Fibroblast of skin of left quadriceps (primary cell): ENCODE data around the gene MYRFL.
"Not testable (repeated sequence)": the region's sequence is repeated elsewhere in the genome, so short reads cannot be mapped to it uniquely, and the experiment has no call there.

ENCODE experiments used
- DNase-seq, 2 experiments: peaks; one replicate each; pipeline ENCODE4 v3.0.0-alpha.2; 2013; ENCODE audit warnings: low read depth in 2 of 2

Gene MYRFL

DNA sequence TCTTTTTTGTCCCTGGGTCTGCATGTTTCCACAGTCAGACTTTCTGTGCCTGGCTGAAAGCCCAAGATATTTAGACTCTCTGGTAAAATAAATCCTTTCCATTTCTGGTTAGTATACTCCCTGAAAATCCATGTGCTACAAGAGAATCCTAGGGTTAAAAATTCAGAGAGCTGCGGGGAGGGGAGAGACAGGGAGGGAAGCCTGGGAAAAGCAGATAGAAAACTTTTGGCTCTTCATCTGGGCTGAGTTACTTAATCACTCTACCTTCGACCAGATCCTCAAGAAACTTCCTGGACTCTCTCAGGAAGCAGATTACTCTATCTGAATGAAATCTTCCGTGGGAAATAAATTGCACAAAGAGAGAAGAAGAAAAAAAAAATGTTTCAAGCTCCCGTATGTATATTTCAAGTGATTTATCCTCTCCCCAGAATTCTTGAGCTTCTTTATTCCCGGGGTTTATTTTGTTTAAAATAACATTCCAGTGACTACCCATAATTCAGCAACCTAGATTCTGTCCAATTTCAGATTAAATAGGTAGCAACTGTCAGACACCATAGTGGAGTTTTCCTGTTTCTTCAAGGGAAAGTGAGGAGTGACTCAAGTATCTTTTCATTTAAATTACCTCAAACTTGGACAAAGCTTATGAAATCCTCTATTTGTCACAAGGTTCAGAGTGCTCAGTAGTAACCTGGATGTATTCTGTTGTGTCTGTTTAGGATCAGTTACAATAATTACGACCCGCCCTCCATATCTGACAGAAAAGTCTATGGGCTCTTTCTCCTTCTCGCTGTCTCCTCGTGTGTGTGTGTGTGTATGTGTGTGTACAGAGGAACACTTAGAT is 163.7 kb downstream of the MYRFL start:
- peak; percentile 89 to 91 for DNase-seq

DNA sequence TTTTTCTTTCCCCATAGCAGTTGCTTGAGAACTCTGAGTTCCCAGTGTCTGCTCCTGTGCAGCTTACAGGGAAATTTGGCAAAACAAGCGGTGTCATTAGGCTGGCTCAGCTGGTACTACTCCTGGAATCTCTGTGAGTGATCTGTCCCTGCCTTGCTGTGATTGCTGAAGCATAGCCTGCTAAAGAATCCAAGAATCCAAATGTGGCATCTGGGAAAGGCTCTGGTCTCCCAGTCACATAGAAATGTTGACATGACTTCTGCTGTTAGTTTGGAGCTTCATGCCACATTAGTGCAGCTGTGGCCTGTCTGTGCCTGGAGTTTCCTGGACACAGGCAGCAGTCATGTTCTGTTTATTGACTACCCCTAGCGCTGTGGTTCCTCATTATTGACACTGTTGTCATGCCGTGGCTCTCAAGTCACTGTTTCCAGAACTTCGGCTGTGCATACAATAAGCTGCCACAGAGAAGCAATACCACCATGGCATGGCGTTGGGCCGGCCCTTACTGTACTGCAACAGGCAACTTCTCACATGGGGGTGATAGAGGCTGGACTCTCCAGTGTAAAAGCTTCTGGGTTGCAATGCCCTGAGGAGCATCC is 166.8 kb downstream of the MYRFL start:
- DNase-seq = no peak

DNA sequence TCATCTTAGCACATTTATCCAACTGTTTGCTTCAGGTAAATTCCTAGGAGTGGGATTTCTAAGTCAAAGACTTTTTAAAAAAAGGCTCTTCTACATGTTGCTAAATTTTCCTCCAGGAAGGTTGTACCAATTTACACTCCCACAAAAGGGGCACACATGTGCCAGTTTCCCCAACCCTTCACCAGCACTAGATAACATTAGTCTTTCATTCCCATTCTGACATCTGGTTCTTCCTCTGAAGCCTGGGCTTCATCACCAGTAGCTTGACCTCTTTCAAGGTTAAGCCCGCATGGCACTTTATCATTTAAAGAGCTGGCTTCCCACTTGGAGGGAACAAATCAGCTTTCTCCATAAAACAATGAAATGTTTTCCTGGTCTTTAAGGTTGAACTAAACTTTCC is 168.4 kb downstream of the MYRFL start:
- no peak for DNase-seq

DNA sequence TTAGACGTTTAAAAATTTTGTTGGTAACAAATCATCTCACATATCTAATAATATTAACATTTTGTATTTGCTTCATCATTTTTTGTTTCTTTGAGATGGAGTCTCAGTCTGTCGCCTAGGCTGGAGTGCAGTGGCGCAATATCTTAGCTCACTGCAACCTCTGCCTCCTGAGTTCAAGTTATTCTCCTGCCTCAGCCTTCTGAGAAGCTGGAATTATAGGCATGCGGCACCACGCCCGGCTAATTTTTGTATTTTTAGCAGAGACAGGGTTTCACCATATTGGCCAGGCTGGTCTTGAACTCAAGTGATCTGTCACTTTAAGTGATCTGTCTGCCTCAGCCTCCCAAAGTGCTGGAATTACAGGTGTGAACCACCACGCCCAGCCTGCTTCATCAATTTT is 169.1 kb downstream of the MYRFL start:
- not testable (repeated sequence) for DNase-seq

DNA sequence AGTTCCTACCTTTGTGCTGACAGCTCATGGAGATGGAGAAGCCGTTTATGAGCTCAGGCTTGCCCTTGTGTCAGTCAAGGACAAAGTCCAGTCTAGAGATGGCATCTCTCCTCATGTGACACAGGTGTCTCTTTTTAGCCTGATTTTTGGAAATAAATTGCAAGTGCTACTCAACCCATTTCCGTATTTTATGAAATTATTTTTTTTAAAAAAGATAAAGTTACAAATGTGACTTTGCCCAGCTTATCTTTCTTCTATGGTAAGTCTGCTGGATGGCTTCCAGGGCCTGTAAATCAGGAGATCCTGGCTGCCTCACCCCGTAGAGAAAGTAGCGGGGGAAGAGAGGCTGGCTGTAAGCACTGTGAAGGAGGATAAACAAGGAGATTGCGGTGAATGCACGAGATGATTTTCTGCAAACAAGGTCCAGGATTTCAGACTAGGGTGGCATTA is 169.7 kb downstream of the MYRFL start:
- no peak for DNase-seq

DNA sequence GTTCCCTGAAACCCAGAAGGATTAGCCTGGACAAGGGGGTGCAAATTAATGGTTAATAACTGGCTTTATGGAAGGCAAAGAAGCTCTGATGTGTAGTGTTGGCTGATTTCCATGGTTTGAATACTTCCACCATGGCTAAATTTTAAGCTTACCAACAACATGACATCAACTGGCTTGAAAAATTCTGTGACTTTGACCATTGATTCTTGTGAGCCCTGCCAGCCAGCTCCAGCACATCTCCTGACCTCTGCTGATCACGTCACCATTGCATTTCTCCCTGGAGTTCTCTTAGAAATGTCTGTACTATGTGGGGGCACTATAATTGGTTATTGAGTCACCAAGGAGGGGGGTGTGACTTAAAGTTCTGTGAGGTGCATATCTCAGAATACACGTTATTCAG is 171.2 kb downstream of the MYRFL start:
- no peak for DNase-seq

DNA sequence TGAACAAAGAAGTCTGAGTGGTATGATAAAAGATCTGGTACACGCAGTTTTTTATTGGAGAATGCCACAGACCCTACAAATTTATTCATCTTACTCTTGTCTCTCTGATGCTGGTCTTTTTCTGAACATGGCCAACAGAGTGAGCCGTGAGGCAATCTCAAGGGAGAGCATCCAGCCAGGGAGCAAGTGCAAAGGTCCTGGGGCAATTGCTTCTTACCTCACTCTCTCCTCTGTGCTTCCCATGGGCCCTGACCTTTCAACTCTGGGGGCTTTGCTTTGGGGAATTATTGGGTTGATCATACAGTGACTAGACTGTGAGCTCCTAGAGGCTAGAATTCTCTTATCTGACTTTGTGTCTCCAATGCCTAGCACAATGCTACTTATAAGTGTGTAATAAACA is 171.7 kb downstream of the MYRFL start:
- DNase-seq = no peak

DNA sequence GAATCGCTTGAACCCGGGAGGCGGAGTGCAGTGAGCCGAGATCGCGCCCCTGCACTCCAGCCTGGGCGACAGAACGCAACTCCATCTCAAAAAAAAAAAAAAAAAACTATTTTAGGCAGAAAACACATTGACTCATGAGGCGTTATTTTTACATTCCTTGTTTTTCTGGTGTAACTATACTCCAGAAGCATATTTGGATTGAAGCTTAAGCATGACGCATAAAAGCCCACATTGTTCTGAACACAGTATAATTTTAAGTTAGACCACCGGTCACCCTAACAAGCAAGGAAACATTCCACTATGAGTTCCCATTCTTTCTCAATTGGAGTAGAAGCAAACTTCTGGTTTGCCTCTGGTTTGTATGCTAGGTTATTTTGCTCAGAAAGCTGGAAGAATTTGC is 173.0 kb downstream of the MYRFL start:
- DNase-seq = no peak

DNA sequence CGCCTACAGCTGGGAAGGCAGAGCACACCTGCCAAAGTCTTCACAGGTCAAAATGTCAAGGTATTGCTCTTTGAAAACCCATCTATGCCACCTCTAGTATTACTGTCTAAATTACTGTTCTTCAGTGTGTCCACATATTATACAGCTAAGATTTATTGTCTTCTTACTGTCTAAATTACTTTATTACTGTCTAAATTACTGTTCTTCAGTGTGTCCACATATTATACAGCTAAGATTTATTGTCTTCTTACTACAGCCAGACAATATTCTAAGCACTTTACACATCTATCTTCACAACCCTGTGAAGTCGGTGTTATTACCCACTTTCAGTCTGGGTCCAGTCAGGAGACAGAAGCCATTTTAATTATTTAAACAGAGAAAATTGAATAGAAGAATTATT is 173.9 kb downstream of the MYRFL start:
- DNase-seq = no peak

DNA sequence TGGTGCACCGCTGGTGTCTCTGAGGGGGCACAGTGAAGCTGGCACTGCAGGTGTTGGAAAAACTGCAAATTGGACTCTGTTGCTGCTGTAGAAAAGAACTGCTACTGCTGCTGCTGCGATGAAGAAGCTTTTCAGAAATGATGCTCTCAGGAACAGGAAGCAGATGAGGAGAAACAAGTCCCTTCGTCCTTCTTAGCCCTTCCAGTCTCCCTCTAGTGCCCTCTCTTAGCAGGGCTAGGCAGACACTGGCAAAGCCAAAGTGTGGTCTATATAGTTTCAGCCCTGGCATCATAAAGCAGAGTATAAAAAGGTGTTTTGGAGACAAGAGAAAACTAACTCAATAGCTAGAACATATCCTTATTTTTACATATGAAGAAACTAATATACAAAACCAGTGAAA is 174.5 kb downstream of the MYRFL start:
- DNase-seq = no peak

DNA sequence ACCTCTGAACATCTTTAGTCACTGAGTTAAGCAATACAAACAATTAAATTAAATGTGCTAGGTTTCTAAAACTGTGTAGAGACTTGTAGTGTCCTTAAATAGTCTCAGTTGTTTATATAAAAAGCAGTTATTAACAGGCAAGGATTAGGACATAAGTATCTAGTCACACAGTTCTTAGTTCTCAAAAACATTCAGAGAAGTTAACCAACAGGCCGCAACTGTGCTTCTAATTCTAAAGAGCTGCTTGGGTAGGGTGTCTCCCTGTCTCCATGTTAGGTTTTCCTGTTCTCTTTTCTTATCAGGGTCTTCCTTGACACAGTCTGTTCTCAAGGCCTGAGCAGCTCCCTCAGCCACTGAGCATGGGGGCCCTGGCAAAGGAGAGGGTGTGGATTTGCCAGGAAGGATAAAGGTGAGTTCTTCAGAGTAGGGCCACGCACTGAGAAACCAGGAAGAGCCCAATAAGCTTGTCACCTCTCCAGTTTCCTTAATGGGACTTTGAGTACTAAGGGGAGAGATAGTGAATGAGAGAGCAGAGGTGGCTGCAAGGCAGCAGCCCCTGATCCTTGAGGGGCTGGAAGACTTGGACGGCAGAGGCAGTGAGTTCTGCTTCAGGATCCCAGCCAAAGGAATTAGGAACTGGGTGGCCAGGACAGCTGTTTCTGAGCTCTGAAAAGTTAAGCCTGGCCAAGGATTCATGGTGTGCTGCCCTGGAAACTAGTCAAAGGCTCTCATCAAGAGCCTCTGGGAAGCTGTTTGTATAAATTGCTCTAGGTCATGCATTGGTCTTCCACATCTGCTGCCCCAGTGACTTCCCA is 177.3 kb downstream of the MYRFL start:
- no peak for DNase-seq

DNA sequence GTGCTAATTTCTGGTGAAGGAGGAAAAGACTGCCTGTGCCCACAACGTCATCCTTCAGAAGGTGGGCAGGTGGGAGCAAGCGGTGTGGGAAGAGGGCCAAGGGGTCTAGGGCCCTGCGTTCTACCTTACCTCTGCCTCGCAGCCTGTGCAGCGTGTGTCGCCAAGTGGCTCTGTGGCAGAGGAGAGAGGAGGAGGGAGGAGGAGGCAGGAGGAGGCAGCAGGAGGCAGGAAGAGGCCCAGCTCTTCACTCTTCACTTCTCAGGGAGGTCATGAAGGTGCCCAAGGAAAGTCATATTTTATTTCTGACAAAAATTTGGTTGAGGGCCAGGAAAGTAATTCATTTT is 177.9 kb downstream of the MYRFL start:
- DNase-seq = no peak

DNA sequence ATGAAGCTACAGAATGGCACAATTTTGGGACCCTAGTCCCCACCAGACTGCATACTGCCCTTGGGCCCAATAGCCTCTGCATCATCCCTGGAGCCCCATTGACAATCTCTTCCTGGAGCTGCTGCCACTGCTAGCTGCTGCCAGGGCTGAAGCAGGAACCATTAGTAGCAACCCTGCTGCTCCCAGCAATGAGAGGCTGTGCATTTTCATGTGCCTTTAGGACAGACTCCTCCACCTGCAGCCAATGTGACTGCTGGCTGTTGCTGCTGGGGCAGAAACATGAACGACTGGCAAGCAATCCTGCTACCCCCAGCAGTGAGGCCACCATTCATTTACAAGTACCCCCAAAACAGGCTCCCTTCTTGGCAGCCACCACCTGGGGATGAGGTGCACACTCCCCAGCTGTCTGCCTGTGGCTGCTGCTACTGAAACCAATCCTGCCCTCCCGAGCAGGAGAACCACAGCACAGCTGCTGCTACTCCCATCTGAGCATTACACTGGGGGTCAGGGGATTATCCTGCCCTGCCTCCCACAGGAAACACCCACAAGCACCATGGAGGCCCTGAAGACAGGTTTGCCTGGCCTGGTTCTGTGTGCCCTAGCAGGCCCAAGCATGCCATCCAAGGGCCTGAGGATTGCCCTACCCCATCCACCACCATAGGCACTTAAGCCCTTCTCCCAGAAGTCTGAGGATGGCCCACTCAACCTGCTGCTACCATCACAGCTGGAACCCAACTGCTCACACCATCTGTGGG is 181.0 kb downstream of the MYRFL start:
- no peak for DNase-seq

DNA sequence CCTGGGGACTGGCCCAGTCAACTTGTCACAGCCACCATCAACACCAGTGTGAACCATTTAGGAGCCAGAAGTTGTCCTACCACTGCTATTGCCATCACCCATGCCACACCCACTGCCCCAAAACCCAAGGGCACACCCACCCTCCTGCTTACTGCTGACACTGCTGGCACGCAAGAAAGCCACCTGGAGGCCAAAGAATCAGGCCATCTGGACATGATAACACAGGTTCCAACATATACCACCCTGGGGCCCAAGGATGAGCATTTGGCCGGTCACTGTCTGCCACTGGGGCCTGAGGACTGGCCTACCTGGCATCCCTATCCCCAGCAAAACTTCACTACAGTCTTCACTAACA is 181.6 kb downstream of the MYRFL start:
- DNase-seq = no peak

DNA sequence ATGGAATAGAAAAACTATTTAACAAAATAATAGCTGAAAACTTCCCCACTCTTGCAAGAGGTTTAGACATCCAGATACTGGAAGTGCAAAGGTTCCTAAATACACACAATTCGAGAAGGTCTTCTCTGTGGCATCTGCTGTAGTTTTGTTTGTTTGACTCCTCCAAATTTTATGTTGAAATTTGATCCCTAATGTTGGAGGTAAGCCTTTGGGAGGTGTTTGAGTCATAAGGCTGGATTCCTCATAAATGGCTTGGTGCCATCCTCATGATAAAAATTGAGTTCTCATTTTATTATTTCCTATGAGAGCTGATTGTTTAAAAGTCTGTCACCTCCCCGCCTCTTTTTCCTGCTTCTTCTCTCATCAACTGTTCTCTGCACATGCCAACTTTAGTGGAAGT is 182.7 kb downstream of the MYRFL start:
- DNase-seq = no peak
